Measurements from ENCODE around the gene ASB3.
"Not testable (repeated sequence)": the region's sequence is repeated elsewhere in the genome, so short reads cannot be mapped to it uniquely, and the experiment has no call there.

Gene ASB3

DNA sequence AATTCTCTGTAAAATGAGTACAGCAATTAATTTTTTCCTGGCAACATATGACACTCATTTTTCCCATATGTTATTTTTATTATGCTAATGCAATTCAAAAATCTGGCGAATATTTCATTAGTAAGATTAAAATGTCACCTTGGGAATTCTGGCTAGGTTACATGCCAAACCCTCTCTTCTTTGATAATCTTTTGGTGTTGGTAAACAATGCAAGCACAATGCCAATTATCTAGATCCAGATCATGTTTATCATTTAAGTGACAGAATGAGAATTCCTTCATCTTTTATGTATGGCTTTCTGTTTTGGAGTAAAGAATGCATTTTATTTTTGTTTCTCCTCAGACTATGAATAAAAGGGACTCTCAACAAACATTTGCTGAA is 39.3 kb upstream of the ASB3 start:
- Histone ChIP-seq H3K4me3 (ENCODE audit: low read depth, low read length) (no peak overlapping the region), H3K36me3 (ENCODE audit: control insufficient read depth in 2 of 2, insufficient read depth in 1 of 2, low read length in 2 of 2) (no peaks in the 10 kb centered on the region; a peak in 1 of 3 replicates), H3K9me3 (ENCODE audit: control insufficient read depth, insufficient read depth, low read depth, low read length) (no peaks in the 10 kb centered on the region), H3K27ac (ENCODE audit: extremely low read depth, low read depth, low read length) (no peak overlapping the region), H3K4me1 (ENCODE audit: control insufficient read depth, insufficient read depth, low read length) (no peaks in the 10 kb centered on the region)
- no peak for TF ChIP-seq KLF1 (tag by site-specific recombination; IDR thresholded peaks at IDR 0.05)
- no peak for TF ChIP-seq BCL11B (tag by site-specific recombination; IDR thresholded peaks at IDR 0.05; ENCODE audit: low read depth)
- TF ChIP-seq ZNF16 (tag by site-specific recombination; IDR thresholded peaks at IDR 0.05; ENCODE audit: low read depth) = no peak
- no peak for TF ChIP-seq ZBTB8A (tag by site-specific recombination; IDR thresholded peaks at IDR 0.05)
- TF ChIP-seq ZNF24 (tag by site-specific recombination; IDR thresholded peaks at IDR 0.05) = no peak
- TF ChIP-seq ZNF560 (tag by site-specific recombination; IDR thresholded peaks at IDR 0.05; ENCODE audit: borderline replicate concordance) = no peak
- no peak for TF ChIP-seq ZBTB26 (tag by site-specific recombination; optimal IDR thresholded peaks at IDR 0.05)
- ChIA-PET CTCF (no interaction called here), POLR2A (no interaction called here)

GRCh38 chr2:53823639-53824038 is 36.9 kb upstream of the ASB3 start:
- CTCF ChIA-PET = interaction anchor here (0.8 kb wide), 1 partner anchor 16 kb away, joined by 3 read pairs; no protein-coding TSS in a partner anchor
- TF ChIP-seq ZNF654 (tag by site-specific recombination; IDR thresholded peaks at IDR 0.05; ENCODE audit: low read depth) = peak; percentile 53
- H3K27ac ChIP-seq (ENCODE audit: extremely low read depth, low read depth, low read length); H3K4me1 ChIP-seq (ENCODE audit: control insufficient read depth, insufficient read depth, low read length); H3K4me3 ChIP-seq (ENCODE audit: low read depth, low read length); H3K9me3 ChIP-seq (ENCODE audit: control insufficient read depth, insufficient read depth, low read depth, low read length); POLR2A ChIA-PET: not testable (repeated sequence)
- peaks cover 0 to 12% of the 10 kb centered on the region in 2 experiments; a peak in 2 of 3 replicates for H3K36me3 ChIP-seq (ENCODE audit: control insufficient read depth in 2 of 2, insufficient read depth in 1 of 2, low read length in 2 of 2)

DNA sequence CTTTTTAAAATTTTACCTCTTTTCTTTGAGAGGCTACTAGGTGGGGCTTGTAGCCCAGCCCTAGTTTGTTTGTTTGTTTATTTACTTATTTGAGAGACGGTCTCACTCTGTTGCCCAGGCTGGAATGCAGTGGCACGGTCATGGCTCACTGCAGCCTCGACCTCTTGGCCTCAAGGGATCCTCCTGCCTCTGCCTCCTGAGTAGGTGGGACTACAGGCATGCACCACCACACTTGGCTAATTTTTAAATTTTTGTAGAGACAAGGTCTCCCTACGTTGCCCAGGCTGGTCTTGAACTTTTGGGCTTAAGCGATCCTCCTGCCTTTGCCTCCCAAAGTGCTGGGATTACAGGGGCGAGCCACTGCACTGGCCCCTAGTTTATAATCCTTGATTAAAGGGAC is 35.1 kb upstream of the ASB3 start:
- no peaks in the 10 kb centered on the region for H3K4me1 ChIP-seq (ENCODE audit: control insufficient read depth, insufficient read depth, low read length)
- H3K27ac ChIP-seq (ENCODE audit: extremely low read depth, low read depth, low read length) = no peak overlapping the region
- no peaks in the 10 kb centered on the region for H3K9me3 ChIP-seq (ENCODE audit: control insufficient read depth, insufficient read depth, low read depth, low read length)
- ChIA-PET CTCF (no interaction called here), POLR2A (no interaction called here)
- H3K36me3 ChIP-seq (ENCODE audit: control insufficient read depth in 2 of 2, insufficient read depth in 1 of 2, low read length in 2 of 2) = peaks cover 9 to 24% of the 10 kb centered on the region in 2 experiments; a peak in 2 of 3 replicates
- H3K4me3 ChIP-seq (ENCODE audit: low read depth, low read length) = no peak overlapping the region
- no peak for TF ChIP-seq ZNF777 (tag by site-specific recombination; IDR thresholded peaks at IDR 0.05; ENCODE audit: borderline replicate concordance)
- no peak for TF ChIP-seq ZBTB48 (tag by site-specific recombination; IDR thresholded peaks at IDR 0.05)
- TF ChIP-seq, protein P1, sequence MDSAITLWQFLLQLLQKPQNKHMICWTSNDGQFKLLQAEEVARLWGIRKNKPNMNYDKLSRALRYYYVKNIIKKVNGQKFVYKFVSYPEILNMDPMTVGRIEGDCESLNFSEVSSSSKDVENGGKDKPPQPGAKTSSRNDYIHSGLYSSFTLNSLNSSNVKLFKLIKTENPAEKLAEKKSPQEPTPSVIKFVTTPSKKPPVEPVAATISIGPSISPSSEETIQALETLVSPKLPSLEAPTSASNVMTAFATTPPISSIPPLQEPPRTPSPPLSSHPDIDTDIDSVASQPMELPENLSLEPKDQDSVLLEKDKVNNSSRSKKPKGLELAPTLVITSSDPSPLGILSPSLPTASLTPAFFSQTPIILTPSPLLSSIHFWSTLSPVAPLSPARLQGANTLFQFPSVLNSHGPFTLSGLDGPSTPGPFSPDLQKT (IDR thresholded peaks at IDR 0.05; ENCODE audit: borderline replicate concordance, low read depth, low read length) = no peak
- TF ChIP-seq ZNF266 (tag by site-specific recombination; IDR thresholded peaks at IDR 0.05; ENCODE audit: low read depth) = no peak
- no peak for TF ChIP-seq RBAK (tag by site-specific recombination; IDR thresholded peaks at IDR 0.05)
- TF ChIP-seq ZNF341 (tag by site-specific recombination; IDR thresholded peaks at IDR 0.05; ENCODE audit: low read depth) = no peak
- TF ChIP-seq ZBTB7A (tag by site-specific recombination; IDR thresholded peaks at IDR 0.05; ENCODE audit: low read depth) = no peak
- no peak for TF ChIP-seq ZFP41 (tag by site-specific recombination; IDR thresholded peaks at IDR 0.05; ENCODE audit: borderline replicate concordance)
- TF ChIP-seq EGR2 (tag by site-specific recombination; IDR thresholded peaks at IDR 0.05; ENCODE audit: low read depth) = no peak
- TF ChIP-seq GLI2 (tag by site-specific recombination; IDR thresholded peaks at IDR 0.05; ENCODE audit: borderline replicate concordance, low read depth) = no peak
- TF ChIP-seq ZNF223 (tag by site-specific recombination; IDR thresholded peaks at IDR 0.05) = no peak
- no peak for TF ChIP-seq ZBTB1 (tag by site-specific recombination; IDR thresholded peaks at IDR 0.05)
- TF ChIP-seq ZNF311 (tag by site-specific recombination; IDR thresholded peaks at IDR 0.05; ENCODE audit: borderline replicate concordance) = no peak
- TF ChIP-seq ZNF302 (tag by site-specific recombination; IDR thresholded peaks at IDR 0.05; ENCODE audit: low read depth) = no peak
- no peak for TF ChIP-seq ZNF529 (tag by site-specific recombination; IDR thresholded peaks at IDR 0.05; ENCODE audit: insufficient replicate concordance)
- TF ChIP-seq ZNF354C (tag by site-specific recombination; IDR thresholded peaks at IDR 0.05; ENCODE audit: borderline replicate concordance, low read depth) = no peak

Measured in HEK293 (cell line).